ENCODE measurements around the gene PDE8B. TPM values are rescaled to one million over a fixed set of nuclear protein-coding genes. Genes with fewer than 3 reads are reported as not detected.

The PDE8B gene
- total RNA-seq, 1 experiment from 2014 or later, result 0.07 TPM

GRCh38 chr5:77326986-77327734, 116.7 kb downstream of the PDE8B start:
- Histone ChIP-seq H3K23me2 (ENCODE audit: insufficient read length, low read depth, low read length, poor library complexity, severe bottlenecking) (no peaks in the 10 kb centered on the region), H2BK12ac (ENCODE audit: insufficient read length, low read depth, low read length) (no peak overlapping the region), H2BK120ac (ENCODE audit: low read depth, low read length, poor library complexity, severe bottlenecking) (no peak overlapping the region), H3K79me2 (ENCODE audit: insufficient read depth, low read length) (no peaks in the 10 kb centered on the region), H2AK5ac (ENCODE audit: insufficient read length, low read length) (no peak overlapping the region), H2BK20ac (ENCODE audit: low read depth, low read length, poor library complexity, severe bottlenecking) (no peak overlapping the region), H3K79me1 (ENCODE audit: insufficient read depth, low read depth, low read length, poor library complexity, severe bottlenecking) (no peaks in the 10 kb centered on the region), H3K27ac (ENCODE audit: insufficient read length, low read depth, low read length) (no peak overlapping the region), H3K18ac (ENCODE audit: insufficient read length, low read depth, low read length) (no peak overlapping the region), H3K9ac (ENCODE audit: extremely low read depth, insufficient read length, low read length) (no peak overlapping the region), H3K23ac (ENCODE audit: insufficient read length, low read depth, low read length) (no peak overlapping the region), H2BK5ac (ENCODE audit: insufficient read length, low read length) (no peak overlapping the region), H3T11ph (ENCODE audit: low read length) (no peak overlapping the region), H3K27me3 (ENCODE audit: insufficient read depth, low read length) (no peaks in the 10 kb centered on the region), H3K14ac (ENCODE audit: insufficient read depth, low read length) (no peak overlapping the region), H4K8ac (replicated peaks; ENCODE audit: insufficient read length, low read depth, low read length) (no peak overlapping the region), H3K4me2 (ENCODE audit: insufficient read depth, insufficient read length, low read length) (no peak overlapping the region), H2AFZ (ENCODE audit: low read length) (no peak overlapping the region), H3K4me1 (ENCODE audit: insufficient read depth, low read length) (no peaks in the 10 kb centered on the region; the same call in 1 of the 2 replicates), H2BK15ac (ENCODE audit: low read depth, low read length) (no peak overlapping the region), H4K91ac (ENCODE audit: insufficient read length, low read depth, low read length) (no peak overlapping the region), H3K9me3 (ENCODE audit: control insufficient read depth, low read depth, low read length) (no peaks in the 10 kb centered on the region), H3K4ac (ENCODE audit: low read depth, low read length) (no peak overlapping the region), H4K20me1 (ENCODE audit: control insufficient read depth, insufficient read depth, insufficient read length) (no peaks in the 10 kb centered on the region), H3K56ac (ENCODE audit: insufficient read length, low read depth, low read length) (no peak overlapping the region), H4K5ac (ENCODE audit: insufficient read length, low read depth, low read length) (no peak overlapping the region)
- WGBS (ENCODE audit: extremely low coverage, insufficient read length, low lambda C conversion rate), result no CpG with 5 or more reads among the region's 5 CpGs
- Mint-ChIP-seq H3K27ac (no peak overlapping the region), H3K9me3 (no peaks in the 10 kb centered on the region), H3K4me1 (peaks cover 8% of the 10 kb centered on the region in 2 experiments), H3K27me3 (ENCODE audit: low read depth) (peaks cover 17% of the 10 kb centered on the region), H3K36me3 (ENCODE audit: insufficient read depth in 1 of 3, low read depth in 3 of 3) (no peaks in the 10 kb centered on the region), H3K4me3 (no peak overlapping the region)
- TF ChIP-seq CTCF (conservative IDR thresholded peaks at IDR 0.05), result no peak
- DNase-seq, result no peak
